ENCODE results near the gene ELOVL6.
"Not testable (repeated sequence)": the region's sequence is repeated elsewhere in the genome, so short reads cannot be mapped to it uniquely, and the experiment has no call there.

The ELOVL6 gene

DNA sequence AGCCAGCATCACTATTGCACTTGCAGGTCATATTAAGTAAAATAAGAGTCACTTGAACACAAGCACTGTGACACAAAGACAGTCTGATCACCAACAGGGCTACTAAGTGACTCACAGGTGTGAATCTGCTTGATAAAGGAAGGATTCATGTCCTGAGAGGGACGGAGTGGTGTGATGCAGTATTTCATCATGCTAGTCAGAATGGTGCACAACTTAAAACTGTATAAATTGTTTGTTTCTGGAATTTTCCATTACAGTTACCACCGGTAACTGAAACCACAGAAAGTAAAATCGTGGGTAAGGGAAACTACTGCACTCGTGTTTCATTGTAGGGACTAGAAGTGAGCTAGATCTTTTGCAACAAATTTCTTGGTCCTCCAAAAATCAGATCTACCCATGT lies 109.7 kb downstream of the ELOVL6 start:
- Histone ChIP-seq H3K36me3 (ENCODE audit: insufficient read depth, low read length) (no peaks in the 10 kb centered on the region), H3K4me3 (ENCODE audit: low read depth in 1 of 2, low read length in 2 of 2) (no peak overlapping the region), H3K9me3 (ENCODE audit: low read length) (no peaks in the 10 kb centered on the region), H3K27me3 (ENCODE audit: control insufficient read depth in 1 of 2, insufficient read depth in 2 of 2, low read length in 2 of 2) (no peaks in the 10 kb centered on the region), H3K4me1 (ENCODE audit: insufficient read depth, low read length) (peaks cover 4% of the 10 kb centered on the region), H3K9ac (ENCODE audit: low read length) (no peak overlapping the region), H3K27ac (ENCODE audit: low read depth, low read length) (no peak overlapping the region)

DNA sequence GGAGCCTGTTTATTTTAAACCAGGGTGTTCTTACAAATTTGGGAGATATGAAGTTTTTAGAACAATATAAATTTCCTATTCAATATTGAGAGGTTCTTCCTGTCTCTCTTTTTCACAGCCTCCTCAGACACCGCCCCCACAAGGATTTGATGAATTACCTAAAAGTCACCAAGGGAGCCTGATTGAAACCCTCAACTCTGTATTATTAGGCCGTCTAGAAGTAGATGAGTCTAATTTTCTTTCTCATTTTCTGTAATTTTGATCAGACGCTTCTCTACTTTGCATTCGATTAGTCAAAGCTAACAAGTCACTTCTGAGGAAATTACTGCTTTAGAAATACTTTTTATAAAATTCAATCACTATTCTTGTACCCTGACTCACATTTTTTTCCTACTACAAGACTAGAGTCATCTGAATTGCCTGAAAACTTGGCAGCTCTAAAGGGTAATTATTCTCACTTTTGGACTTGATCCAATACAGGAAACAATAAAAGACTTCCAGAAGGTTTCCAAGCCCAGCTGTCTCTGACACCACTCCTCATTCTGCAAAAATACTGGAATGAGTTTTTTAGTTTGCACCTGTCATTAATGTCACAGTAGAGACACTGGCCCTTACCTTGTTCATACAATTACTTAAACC lies 111.2 kb downstream of the ELOVL6 start:
- Histone ChIP-seq H3K27ac (ENCODE audit: low read depth, low read length) (no peak overlapping the region), H3K36me3 (ENCODE audit: insufficient read depth, low read length) (no peaks in the 10 kb centered on the region), H3K4me3 (ENCODE audit: low read depth in 1 of 2, low read length in 2 of 2) (no peak overlapping the region), H3K9ac (ENCODE audit: low read length) (no peak overlapping the region), H3K27me3 (ENCODE audit: control insufficient read depth in 1 of 2, insufficient read depth in 2 of 2, low read length in 2 of 2) (no peaks in the 10 kb centered on the region), H3K9me3 (ENCODE audit: low read length) (no peaks in the 10 kb centered on the region), H3K4me1 (ENCODE audit: insufficient read depth, low read length) (peaks cover 4% of the 10 kb centered on the region)

DNA sequence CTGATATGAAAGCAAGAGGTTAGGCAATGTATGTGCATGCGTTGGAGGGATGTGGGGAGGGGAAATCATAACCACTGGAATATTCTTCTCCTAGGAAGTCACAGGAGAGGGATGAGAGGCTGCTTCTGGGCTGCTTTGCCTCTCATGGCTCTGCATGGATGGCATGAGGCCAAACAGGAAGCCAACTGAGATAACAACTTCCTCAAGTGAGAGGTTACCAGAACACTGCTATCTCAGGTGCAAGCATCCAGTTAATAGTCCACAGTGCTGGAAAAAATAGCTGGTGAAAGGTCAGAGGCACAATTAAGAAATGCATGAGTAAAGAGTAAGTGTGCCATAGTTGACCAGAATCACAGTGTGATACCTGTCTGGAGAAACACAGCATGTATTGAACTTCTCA lies 113.3 kb downstream of the ELOVL6 start:
- Histone ChIP-seq H3K4me1 (ENCODE audit: insufficient read depth, low read length) (peaks cover 4% of the 10 kb centered on the region), H3K27ac (ENCODE audit: low read depth, low read length) (no peak overlapping the region), H3K4me3 (ENCODE audit: low read depth in 1 of 2, low read length in 2 of 2) (no peak overlapping the region), H3K9me3 (ENCODE audit: low read length) (no peaks in the 10 kb centered on the region), H3K27me3 (ENCODE audit: control insufficient read depth in 1 of 2, insufficient read depth in 2 of 2, low read length in 2 of 2) (no peaks in the 10 kb centered on the region), H3K36me3 (ENCODE audit: insufficient read depth, low read length) (no peaks in the 10 kb centered on the region), H3K9ac (ENCODE audit: low read length) (no peak overlapping the region)

DNA sequence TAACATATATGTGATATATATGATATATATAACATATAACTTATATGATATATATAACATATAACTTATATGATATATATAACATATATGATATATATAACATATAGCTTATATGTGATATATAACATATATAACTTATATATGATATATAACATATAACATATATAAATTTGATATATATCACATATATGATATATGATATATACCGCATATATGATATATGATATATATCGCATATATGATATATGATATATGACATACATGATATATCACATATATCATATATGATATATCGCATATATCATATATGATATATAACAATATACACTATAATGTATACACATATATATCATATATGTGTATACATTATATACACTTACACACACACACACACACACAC lies 114.3 kb downstream of the ELOVL6 start:
- Histone ChIP-seq H3K36me3 (ENCODE audit: insufficient read depth, low read length) (no peaks in the 10 kb centered on the region), H3K4me1 (ENCODE audit: insufficient read depth, low read length) (peaks cover 4% of the 10 kb centered on the region), H3K4me3 (ENCODE audit: low read depth in 1 of 2, low read length in 2 of 2) (no peak overlapping the region), H3K27me3 (ENCODE audit: control insufficient read depth in 1 of 2, insufficient read depth in 2 of 2, low read length in 2 of 2) (no peaks in the 10 kb centered on the region), H3K9ac (ENCODE audit: low read length) (no peak overlapping the region), H3K9me3 (ENCODE audit: low read length) (no peaks in the 10 kb centered on the region), H3K27ac (ENCODE audit: low read depth, low read length) (no peak overlapping the region)

DNA sequence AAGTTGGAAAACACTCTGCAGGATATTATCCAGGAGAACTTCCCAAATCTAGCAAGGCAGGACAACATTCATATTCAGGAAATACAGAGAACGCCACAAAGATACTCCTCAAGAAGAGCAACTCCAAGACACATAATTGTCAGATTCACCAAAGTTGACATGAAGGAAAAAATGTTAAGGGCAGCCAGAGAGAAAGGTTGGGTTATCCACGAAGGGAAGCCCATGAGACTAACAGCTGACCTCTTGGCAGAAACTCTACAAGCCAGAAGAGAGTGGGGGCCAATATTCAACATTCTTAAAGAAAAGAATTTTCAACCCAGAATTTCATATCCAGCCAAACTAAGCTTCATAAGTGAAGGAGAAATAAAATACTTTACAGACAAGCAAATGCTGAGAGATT lies 120.3 kb downstream of the ELOVL6 start:
- H3K9ac ChIP-seq (ENCODE audit: low read length); H3K27ac ChIP-seq (ENCODE audit: low read depth, low read length); H3K27me3 ChIP-seq (ENCODE audit: control insufficient read depth in 1 of 2, insufficient read depth in 2 of 2, low read length in 2 of 2): not testable (repeated sequence)

DNA sequence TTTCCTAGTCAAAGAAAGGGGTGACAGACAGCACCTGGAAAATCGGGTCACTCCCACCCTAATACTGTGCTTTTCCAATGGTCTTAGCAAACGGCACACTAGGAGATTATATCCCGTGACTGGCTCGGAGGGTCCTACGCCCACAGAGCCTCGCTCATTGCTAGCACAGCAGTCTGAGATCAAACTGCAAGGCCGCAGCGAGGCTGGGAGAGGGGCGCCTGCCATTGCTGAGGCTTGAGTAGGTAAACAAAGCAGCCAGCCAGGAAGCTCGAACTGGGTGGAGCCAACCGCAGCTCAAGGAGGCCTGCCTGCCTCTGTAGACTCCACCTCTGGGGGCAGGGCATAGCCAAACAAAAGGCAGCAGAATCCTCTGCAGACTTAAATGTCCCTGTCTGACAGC lies 121.6 kb downstream of the ELOVL6 start:
- not testable (repeated sequence) for H3K27me3 ChIP-seq (ENCODE audit: control insufficient read depth in 1 of 2, insufficient read depth in 2 of 2, low read length in 2 of 2); H3K4me1 ChIP-seq (ENCODE audit: insufficient read depth, low read length); H3K36me3 ChIP-seq (ENCODE audit: insufficient read depth, low read length); H3K27ac ChIP-seq (ENCODE audit: low read depth, low read length); H3K4me3 ChIP-seq (ENCODE audit: low read depth in 1 of 2, low read length in 2 of 2); H3K9ac ChIP-seq (ENCODE audit: low read length); H3K9me3 ChIP-seq (ENCODE audit: low read length)

More for the DNA sequence above, 120.3 kb downstream of the ELOVL6 start:
- H3K36me3 ChIP-seq (ENCODE audit: insufficient read depth, low read length); H3K4me3 ChIP-seq (ENCODE audit: low read depth in 1 of 2, low read length in 2 of 2); H3K4me1 ChIP-seq (ENCODE audit: insufficient read depth, low read length); H3K9me3 ChIP-seq (ENCODE audit: low read length): not testable (repeated sequence)

DNA sequence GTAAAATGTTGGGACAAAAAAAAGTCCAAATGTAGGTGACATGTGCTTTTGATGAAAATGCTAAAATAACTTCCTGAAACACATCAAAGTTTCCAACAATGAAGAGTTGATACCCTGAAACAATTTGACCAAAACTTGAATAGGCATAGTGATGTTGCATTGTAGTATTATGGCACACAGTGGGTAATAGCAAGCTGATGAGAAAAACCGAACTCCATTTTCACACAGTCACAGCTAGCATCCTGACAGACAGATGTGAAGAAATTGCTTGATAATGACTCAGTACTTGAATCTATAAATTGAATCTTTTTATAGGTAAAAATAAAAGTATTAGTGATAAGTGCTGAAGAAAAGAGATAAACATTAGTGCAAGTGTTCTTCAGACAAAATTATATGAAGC lies 122.5 kb downstream of the ELOVL6 start:
- H3K9ac ChIP-seq (ENCODE audit: low read length) = no peak overlapping the region
- H3K27ac ChIP-seq (ENCODE audit: low read depth, low read length) = no peak overlapping the region
- no peaks in the 10 kb centered on the region for H3K36me3 ChIP-seq (ENCODE audit: insufficient read depth, low read length)
- H3K4me3 ChIP-seq (ENCODE audit: low read depth in 1 of 2, low read length in 2 of 2) = no peak overlapping the region
- no peaks in the 10 kb centered on the region for H3K27me3 ChIP-seq (ENCODE audit: control insufficient read depth in 1 of 2, insufficient read depth in 2 of 2, low read length in 2 of 2)
- H3K4me1 ChIP-seq (ENCODE audit: insufficient read depth, low read length) = no peaks in the 10 kb centered on the region
- H3K9me3 ChIP-seq (ENCODE audit: low read length) = no peaks in the 10 kb centered on the region

DNA sequence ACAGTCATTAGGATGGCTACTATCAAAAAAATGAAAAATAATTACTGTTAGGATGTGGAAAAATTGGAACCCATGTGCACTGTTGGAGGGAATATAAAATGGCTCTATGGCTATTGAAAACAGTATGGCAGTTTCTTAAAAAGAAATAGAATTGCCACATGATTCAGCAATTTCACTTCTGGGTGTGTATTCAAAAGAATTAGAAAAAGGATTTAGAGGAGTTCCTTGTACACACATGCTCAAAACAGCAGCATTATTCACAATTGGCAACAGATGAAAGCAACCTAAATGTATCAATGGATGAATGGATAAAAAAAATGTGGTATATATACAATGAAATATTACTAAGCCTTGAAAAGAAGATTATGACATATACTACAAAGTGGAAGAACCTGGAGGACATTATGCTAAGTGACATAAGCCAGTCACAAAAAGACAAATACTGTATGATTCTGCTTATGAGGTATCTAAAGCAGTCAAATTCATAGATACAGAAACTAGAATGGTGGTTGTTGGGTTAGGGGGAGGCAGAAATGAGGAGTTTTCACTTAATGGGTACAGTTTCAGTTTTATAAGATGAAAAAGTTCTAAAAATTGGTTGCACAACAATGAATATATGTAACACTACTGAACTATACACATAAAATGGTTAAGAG lies 123.2 kb downstream of the ELOVL6 start:
- Histone ChIP-seq H3K27ac (ENCODE audit: low read depth, low read length) (no peak overlapping the region), H3K9ac (ENCODE audit: low read length) (no peak overlapping the region), H3K4me3 (ENCODE audit: low read depth in 1 of 2, low read length in 2 of 2) (no peak overlapping the region), H3K27me3 (ENCODE audit: control insufficient read depth in 1 of 2, insufficient read depth in 2 of 2, low read length in 2 of 2) (no peaks in the 10 kb centered on the region), H3K9me3 (ENCODE audit: low read length) (no peaks in the 10 kb centered on the region), H3K4me1 (ENCODE audit: insufficient read depth, low read length) (no peaks in the 10 kb centered on the region), H3K36me3 (ENCODE audit: insufficient read depth, low read length) (no peaks in the 10 kb centered on the region)

DNA sequence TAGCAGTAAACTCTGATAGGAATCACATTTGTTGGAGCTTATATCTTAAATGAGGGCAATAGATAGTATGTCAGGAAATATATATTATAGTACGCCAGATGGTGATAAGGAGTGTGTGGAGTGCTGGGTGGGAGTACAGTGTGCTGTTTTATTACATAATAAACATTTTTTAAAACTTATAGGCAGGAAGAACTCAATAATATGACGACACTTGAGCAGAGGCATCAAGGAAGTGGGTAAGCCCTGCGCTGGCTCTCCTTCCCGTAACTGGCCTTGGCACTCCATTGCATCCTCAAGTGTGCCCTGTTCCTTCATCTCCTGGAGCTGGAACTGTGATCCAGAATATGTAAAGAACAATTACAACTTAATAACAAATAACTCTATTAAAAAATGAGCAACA lies 123.8 kb downstream of the ELOVL6 start:
- H3K4me1 ChIP-seq (ENCODE audit: insufficient read depth, low read length) = no peaks in the 10 kb centered on the region
- H3K4me3 ChIP-seq (ENCODE audit: low read depth in 1 of 2, low read length in 2 of 2) = no peak overlapping the region
- H3K27ac ChIP-seq (ENCODE audit: low read depth, low read length) = no peak overlapping the region
- no peaks in the 10 kb centered on the region for H3K9me3 ChIP-seq (ENCODE audit: low read length)
- no peaks in the 10 kb centered on the region for H3K36me3 ChIP-seq (ENCODE audit: insufficient read depth, low read length)
- H3K9ac ChIP-seq (ENCODE audit: low read length) = no peak overlapping the region
- no peaks in the 10 kb centered on the region for H3K27me3 ChIP-seq (ENCODE audit: control insufficient read depth in 1 of 2, insufficient read depth in 2 of 2, low read length in 2 of 2)

DNA sequence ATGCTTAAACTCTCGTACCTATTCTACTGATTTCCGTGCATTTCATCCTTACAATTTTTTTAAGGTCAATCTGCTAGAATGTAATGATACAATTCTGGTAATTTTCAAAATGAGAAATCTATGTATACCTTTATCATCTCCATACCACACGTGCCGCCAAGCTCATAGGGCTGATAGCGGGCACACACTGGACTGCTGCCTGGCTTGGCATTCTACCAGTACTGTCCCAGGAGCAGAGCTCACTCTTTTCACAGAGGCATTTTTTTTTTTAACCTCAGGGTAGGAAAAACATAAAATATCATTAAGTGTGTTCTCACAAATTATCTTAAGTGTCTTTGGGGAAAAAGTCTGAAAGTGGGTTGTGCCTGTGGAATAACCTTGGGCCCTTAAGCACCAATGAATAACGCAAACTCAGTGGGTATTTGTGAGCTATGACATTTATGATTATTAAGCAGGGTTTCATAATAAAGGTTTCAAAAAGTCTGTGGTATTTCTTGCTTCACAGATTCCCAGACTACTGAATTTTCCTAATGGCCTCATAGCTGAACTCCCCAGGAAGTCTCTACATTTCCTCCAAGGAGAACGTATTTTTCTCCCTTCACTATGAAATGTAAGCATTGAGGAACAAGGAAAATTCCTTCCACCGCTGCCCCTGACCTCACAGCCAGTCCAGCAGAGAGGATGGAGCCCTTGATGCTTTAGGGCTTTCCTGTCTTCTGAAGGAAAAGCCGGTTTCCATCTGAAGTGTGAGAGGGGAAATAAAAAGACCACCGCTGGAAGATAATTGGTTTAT lies 125.2 kb downstream of the ELOVL6 start:
- Histone ChIP-seq H3K4me1 (ENCODE audit: insufficient read depth, low read length) (no peaks in the 10 kb centered on the region), H3K27me3 (ENCODE audit: control insufficient read depth in 1 of 2, insufficient read depth in 2 of 2, low read length in 2 of 2) (no peaks in the 10 kb centered on the region), H3K4me3 (ENCODE audit: low read depth in 1 of 2, low read length in 2 of 2) (no peak overlapping the region), H3K9ac (ENCODE audit: low read length) (no peak overlapping the region), H3K9me3 (ENCODE audit: low read length) (no peaks in the 10 kb centered on the region), H3K36me3 (ENCODE audit: insufficient read depth, low read length) (no peaks in the 10 kb centered on the region), H3K27ac (ENCODE audit: low read depth, low read length) (no peak overlapping the region)

DNA sequence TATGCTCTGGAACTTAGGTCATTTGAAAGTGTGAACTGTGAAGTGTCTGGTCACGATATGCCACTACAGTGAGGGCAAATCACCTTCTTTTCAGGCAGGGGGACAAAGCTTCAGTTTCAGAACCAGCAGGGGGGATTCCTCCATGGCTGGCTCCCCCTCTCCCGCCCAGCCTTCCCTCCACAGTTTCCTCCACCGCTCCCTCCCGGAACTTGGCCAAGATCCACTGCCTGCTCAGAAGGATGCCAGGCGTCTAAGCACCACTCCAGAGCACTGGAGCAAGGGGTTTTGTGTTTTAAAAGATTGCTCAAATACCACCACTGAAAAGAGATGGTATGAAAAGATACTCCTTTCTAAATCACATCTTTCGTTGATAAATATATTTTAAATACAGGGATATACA lies 126.9 kb downstream of the ELOVL6 start:
- H3K4me3 ChIP-seq (ENCODE audit: low read depth in 1 of 2, low read length in 2 of 2) = no peak overlapping the region
- no peak overlapping the region for H3K9ac ChIP-seq (ENCODE audit: low read length)
- H3K9me3 ChIP-seq (ENCODE audit: low read length) = no peaks in the 10 kb centered on the region
- H3K36me3 ChIP-seq (ENCODE audit: insufficient read depth, low read length) = no peaks in the 10 kb centered on the region
- H3K27ac ChIP-seq (ENCODE audit: low read depth, low read length) = no peak overlapping the region
- H3K4me1 ChIP-seq (ENCODE audit: insufficient read depth, low read length) = no peaks in the 10 kb centered on the region
- H3K27me3 ChIP-seq (ENCODE audit: control insufficient read depth in 1 of 2, insufficient read depth in 2 of 2, low read length in 2 of 2) = no peaks in the 10 kb centered on the region
